Transverse colon (tissue), 4 donors: ENCODE results near the gene CALML3. TPM values are rescaled to one million over a fixed set of nuclear protein-coding genes. Genes with fewer than 3 reads are reported as not detected.

Source experiments
- DNase-seq: peaks from one replicate; pipeline ENCODE4 v3.0.0-alpha.2; 2019
- H3K27ac ChIP-seq, 4 donors: fragments of 200-600 bp; sonication (generic); 2 replicates each; pipeline ENCODE4 v1.5.1; 2016 to 2018; ENCODE audit warnings: inconsistent platforms in 4 of 4
- H3K27me3 ChIP-seq: fragments of 200-600 bp; sonication (generic); 2 replicates; pipeline ENCODE4 v1.5.1; 2017; ENCODE audit warnings: inconsistent platforms
- H3K36me3 ChIP-seq, 4 donors: fragments of 200-600 bp; sonication (generic); 2 replicates each; pipeline ENCODE4 v1.5.1; 2017 to 2019; ENCODE audit warnings: inconsistent platforms in 4 of 4
- H3K4me1 ChIP-seq, 4 donors: fragments of 200-600 bp; sonication (generic); 2 replicates each; pipeline ENCODE4 v1.5.1; 2017 to 2020; ENCODE audit warnings: inconsistent platforms in 4 of 4
- H3K4me3 ChIP-seq, 4 donors: fragments of 200-600 bp; sonication (generic); 1 replicate in 1 of 4; 2 replicates in 3 of 4; pipeline versions ENCODE4 v1.5.1 to v1.6.1; 2017 to 2019; ENCODE audit warnings: inconsistent platforms in 4 of 4
- H3K9me3 ChIP-seq, 2 donors: fragments of 200-600 bp; sonication (generic); 2 replicates each; pipeline ENCODE4 v1.5.1; 2017 to 2019; ENCODE audit warnings: inconsistent platforms in 2 of 2
- CTCF ChIP-seq, 5 experiments: fragments of 200-600 bp in 3 of 5; fragments of 450-650 bp in 2 of 5; sonication (generic) in 3 of 5; IDR thresholded peaks; 1 replicate in 2 of 5; 2 replicates in 3 of 5; pipeline ENCODE4 v1.5.1; 2016 to 2017; ENCODE audit warnings: antibody characterized with exemption in 5 of 5, inconsistent platforms in 3 of 5, mild to moderate bottlenecking in 2 of 5, moderate library complexity in 1 of 5
- EP300 ChIP-seq: sonication (generic); formaldehyde crosslinking; IDR thresholded peaks from one replicate; pipeline ENCODE4 v1.6.1; 2017; ENCODE audit warnings: antibody characterized with exemption, low read depth
- POLR2A ChIP-seq: fragments of 450-650 bp; IDR thresholded peaks from one replicate; pipeline ENCODE4 v1.6.1; 2016; ENCODE audit warnings: antibody characterized with exemption, mild to moderate bottlenecking, moderate library complexity
- POLR2AphosphoS5 ChIP-seq, 3 donors: sonication (generic); formaldehyde crosslinking; IDR thresholded peaks; one replicate each; pipeline ENCODE4 v1.6.1; 2016; ENCODE audit warnings: antibody characterized with exemption in 3 of 3
- WGBS, 2 donors: methylation state at CpG; one replicate each; pipeline ENCODE4 v1.1.5; 2018; ENCODE audit warnings: low coverage in 1 of 2; 5-methylcytosine and 5-hydroxymethylcytosine counted together
- in situ Hi-C, 4 donors: fragments of 200-750 bp; cut with MboI; loops; one replicate each; pipeline versions ENCODE4 v1.15.0 to v1.15.1; 2017; ENCODE audit warnings: low sequenced_read_pairs in 3 of 4, low pct_ligation_motif_present in 1 of 4, low pct_unique_long_range_greater_than_20kb in 1 of 4
- intact Hi-C: fragments of 100-400 bp; cut with DNase I; formaldehyde crosslinking; loops from one replicate; pipeline ENCODE4 v1.15.1; 2023; ENCODE audit warnings: low total_unique reads
- total RNA-seq, 4 donors: library from RNA; depleted of rRNA; stranded (reverse); fragments of >200 nt; gene quantifications; one replicate each; pipeline ENCODE4 v1.1.0, GENCODE V29; 2016

Gene CALML3
- total RNA-seq, 4 donors from 2014 or later: not detected

- no peaks in the 10 kb centered on the region for H3K27me3 ChIP-seq
Measured at GRCh38 chr10:5547931-5548660, 23.3 kb downstream of the CALML3 start.

GRCh38 chr10:5549462-5550249, 24.9 kb downstream of the CALML3 start:
- Histone ChIP-seq H3K36me3 (no peaks in the 10 kb centered on the region), H3K9me3 (no peaks in the 10 kb centered on the region), H3K27me3 (no peaks in the 10 kb centered on the region), H3K27ac (peak overlapping the region; percentile 86 to 93 (median 90)), H3K4me1 (peaks cover 37 to 94% (median 73%) of the 10 kb centered on the region in 4 donors), H3K4me3 (no peak overlapping the region)
- WGBS, 2 donors: 83 to 89% methylated on average over 6 to 16 of the region's 16 CpGs
- intact Hi-C loops (loop anchor here (5.0 kb wide), 1 partner anchor 268 kb away; no protein-coding TSS in a partner anchor), in situ Hi-C loops (no loop called here)
- DNase-seq: no peak
- TF ChIP-seq CTCF (IDR thresholded peaks at IDR 0.05): no peak
- TF ChIP-seq POLR2A: no peak
- no peak for TF ChIP-seq EP300
- TF ChIP-seq POLR2AphosphoS5 (IDR thresholded peaks at IDR 0.05): no peak

More at GRCh38 chr10:5547931-5548660, 23.3 kb downstream of the CALML3 start:
- Histone ChIP-seq H3K9me3 (no peaks in the 10 kb centered on the region), H3K36me3 (no peaks in the 10 kb centered on the region), H3K27ac (peak overlapping the region; percentile 86 to 93 (median 90)), H3K4me3 (peak overlapping the region in 2 of 4 donors; percentile 6 to 31), H3K4me1 (peaks cover 28 to 86% (median 64%) of the 10 kb centered on the region in 4 donors)
- in situ Hi-C loops (no loop called here), intact Hi-C loops (loop anchor here (5.0 kb wide), 1 partner anchor 269 kb away; no protein-coding TSS in a partner anchor)
- TF ChIP-seq POLR2A (peak; percentile 44), CTCF (IDR thresholded peaks at IDR 0.05) (no peak), EP300 (no peak), POLR2AphosphoS5 (IDR thresholded peaks at IDR 0.05) (peak; percentile 2 to 19 (median 10))
- peak; percentile 68 for DNase-seq
- WGBS, 2 donors: 32% methylated on average over 16 of the region's 16 CpGs; no CpG with 5 or more reads in 1 of the 2 donors

GRCh38 chr10:5550250-5550545, 25.4 kb downstream of the CALML3 start:
- intact Hi-C loops (no loop called here), in situ Hi-C loops (no loop called here)
- WGBS, 2 donors: 78% methylated on average over 1 of the region's 1 CpG; no CpG with 5 or more reads in 1 of the 2 donors
- TF ChIP-seq POLR2A (no peak), EP300 (no peak), POLR2AphosphoS5 (IDR thresholded peaks at IDR 0.05) (no peak), CTCF (IDR thresholded peaks at IDR 0.05) (no peak)
- no peaks in the 10 kb centered on the region for H3K9me3 ChIP-seq
- H3K36me3 ChIP-seq: no peaks in the 10 kb centered on the region
- peak overlapping the region; percentile 86 to 93 (median 90) for H3K27ac ChIP-seq
- no peak for DNase-seq
- H3K27me3 ChIP-seq: no peaks in the 10 kb centered on the region
- H3K4me1 ChIP-seq: peaks cover 37 to 94% (median 72%) of the 10 kb centered on the region in 4 donors
- H3K4me3 ChIP-seq: no peak overlapping the region
